GM12873 (cell line): ENCODE measurements around the gene IPO9.

ENCODE experiments used
- TF ChIP-seq, protein P1 (sequence below): IDR thresholded peaks from 2 replicates; pipeline ENCODE4 v1.5.1; 2012; ENCODE audit warnings: low read depth, mild to moderate bottlenecking, moderate library complexity, low read length, control low read depth; ENCODE audit not compliant: insufficient read depth; ENCODE audit errors: missing control alignments

IPO9 gene

DNA sequence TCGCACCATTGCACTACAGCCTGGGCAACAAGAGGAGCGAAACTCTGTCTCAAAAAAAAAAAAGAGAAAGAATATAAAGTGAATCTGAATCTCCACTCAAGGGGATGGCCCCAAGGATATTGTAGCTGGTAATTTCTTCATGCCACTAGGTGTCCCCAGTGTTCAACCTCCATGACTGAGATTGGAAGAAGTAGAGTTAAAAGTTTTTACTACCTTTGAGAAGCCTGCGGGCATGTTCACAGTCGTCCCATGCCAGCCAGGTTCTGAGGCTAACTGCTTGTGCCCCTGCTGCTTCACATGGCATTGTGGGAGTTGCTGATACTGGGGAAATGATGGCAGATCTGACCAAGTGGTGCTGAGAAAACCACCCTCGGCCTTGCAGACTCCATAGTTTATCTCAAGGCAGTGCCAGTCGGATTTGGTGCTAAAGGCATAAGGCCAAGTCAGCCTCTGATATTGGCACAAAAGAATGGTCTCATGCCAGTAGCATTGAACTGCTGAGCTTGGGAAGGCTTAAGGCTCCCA is 49.0 kb downstream of the IPO9 start:
- TF ChIP-seq, protein P1, sequence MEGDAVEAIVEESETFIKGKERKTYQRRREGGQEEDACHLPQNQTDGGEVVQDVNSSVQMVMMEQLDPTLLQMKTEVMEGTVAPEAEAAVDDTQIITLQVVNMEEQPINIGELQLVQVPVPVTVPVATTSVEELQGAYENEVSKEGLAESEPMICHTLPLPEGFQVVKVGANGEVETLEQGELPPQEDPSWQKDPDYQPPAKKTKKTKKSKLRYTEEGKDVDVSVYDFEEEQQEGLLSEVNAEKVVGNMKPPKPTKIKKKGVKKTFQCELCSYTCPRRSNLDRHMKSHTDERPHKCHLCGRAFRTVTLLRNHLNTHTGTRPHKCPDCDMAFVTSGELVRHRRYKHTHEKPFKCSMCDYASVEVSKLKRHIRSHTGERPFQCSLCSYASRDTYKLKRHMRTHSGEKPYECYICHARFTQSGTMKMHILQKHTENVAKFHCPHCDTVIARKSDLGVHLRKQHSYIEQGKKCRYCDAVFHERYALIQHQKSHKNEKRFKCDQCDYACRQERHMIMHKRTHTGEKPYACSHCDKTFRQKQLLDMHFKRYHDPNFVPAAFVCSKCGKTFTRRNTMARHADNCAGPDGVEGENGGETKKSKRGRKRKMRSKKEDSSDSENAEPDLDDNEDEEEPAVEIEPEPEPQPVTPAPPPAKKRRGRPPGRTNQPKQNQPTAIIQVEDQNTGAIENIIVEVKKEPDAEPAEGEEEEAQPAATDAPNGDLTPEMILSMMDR: peak; percentile 70

DNA sequence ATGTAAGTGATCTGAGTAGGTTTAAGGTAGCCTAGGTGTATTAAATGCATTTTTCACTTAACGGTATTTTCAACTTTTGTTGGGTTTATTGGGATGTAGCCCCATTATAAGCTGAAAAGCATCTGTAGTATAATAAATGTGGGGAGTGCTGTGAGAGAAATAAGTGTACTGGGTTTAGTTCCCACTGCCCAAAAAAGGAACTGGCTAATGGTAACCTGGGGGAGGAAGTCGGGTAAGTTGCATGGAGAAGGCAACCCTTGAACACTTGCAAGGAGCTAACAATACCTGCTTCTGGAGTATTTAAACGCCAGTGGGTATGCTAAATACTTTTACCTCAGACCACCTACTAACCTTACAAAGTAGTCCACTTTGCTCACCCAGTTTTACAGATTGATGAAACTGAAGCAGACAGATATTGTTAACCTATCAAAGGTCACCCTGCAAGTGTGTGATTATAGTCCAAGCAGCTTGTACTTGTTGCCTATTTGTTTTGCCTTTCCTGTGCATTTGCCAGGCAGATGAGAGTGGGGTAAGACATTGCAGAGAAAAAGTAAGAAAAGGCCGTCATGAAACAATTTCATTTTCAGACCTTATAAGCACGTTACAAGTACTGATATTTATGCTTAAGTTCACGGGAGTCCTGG is 52.1 kb downstream of the IPO9 start:
- TF ChIP-seq, protein P1: no peak

DNA sequence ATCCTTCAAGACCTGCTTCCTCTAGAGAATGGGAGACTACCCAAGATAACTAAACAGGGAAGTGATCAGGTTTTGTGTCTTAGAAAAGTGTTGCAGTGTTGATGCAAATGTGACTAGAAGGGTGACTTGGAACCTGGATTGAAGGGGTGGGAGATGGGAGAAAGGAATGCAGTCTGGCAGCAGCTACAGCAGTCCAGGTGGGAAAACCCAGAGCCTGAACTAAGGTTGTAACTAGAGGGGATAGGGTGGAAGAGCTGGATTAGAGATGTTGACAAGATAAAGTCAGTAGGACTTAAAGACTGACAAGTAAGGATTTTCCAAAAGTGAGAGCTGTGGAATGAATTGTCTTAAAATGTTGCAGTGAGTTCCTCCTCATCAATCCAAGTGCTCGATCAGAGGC is 52.7 kb downstream of the IPO9 start:
- TF ChIP-seq, protein P1: no peak

DNA sequence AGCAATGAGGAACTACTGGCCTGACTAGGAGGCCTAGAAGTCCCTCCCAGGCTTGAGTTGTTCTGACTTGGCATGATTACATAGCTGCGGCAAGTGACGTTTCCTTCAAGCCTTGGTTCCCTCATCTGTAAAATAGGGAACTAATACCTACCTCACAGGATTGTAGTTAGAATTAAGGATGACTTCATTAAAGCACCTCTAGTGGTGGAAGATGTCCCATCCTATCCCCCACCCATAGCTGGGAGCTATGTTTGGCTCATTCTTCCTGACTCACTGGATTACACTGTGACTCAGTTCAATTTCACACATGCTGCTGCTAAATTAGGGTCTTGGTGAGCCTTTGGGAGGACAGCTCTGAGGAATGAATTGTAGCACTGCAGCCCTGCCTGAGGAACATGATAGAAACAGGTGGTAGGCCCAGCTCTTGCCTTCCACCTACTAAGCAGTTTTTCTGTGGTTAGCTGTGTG is 53.7 kb downstream of the IPO9 start:
- TF ChIP-seq, protein P1: peak; percentile 38

DNA sequence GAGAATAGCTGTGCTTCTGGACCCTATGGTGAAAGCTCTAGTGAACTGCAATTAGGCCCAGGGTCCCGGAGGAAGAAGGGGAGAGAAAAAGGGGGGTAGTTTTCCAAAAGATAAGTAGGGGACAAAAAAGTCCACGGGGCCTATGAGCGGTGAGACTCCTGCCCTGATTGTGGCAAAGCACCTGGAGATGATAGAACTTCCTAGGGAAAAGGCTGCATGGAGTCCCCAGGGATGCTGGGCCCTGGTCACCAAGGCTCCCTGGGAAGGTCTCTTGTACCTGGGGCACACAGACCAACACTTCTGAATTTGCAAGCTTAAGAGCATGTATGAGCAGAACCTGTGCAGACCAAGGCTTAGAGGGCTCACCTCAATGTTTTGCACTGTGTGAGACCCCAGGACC is 54.3 kb downstream of the IPO9 start:
- TF ChIP-seq, protein P1: no peak

DNA sequence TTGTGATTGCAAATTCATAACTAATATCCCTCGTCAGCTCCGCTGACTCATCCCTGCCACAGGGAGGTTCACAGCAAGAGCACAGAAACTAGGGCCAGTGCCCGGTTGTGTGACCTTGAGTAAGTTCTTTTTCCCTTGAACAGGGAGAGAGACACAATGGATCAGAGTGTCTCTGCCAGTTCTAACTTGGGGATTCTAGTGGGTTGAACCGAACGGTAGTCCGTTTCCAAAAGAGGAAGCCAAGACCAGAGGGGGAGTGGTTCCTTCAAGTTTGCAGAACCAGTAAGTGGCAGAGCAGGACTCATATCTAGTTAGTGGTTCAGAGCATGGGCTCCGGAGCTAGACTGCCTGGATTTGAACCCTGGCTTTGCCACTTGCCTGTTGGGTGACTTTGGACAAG is 54.8 kb downstream of the IPO9 start:
- TF ChIP-seq, protein P1: no peak

DNA sequence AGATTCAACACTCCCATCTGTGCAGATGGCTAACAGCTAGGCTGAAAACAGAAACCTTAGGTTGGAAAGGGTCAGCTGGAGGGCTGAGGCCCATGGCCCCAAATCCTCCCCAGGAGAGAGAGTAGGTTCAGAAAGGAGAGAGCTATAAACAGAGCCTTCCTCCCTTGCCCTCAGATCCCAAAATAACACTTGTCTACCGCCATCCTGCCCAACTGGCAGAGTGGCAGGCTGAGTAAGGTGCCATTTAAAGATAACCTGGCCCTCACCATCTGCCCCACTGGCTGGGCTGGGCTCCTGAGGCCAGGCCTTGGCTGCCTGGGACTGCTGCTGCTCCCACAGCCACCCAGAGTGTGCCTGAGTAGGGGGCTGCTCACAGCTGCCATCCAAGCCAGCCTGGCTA is 55.5 kb downstream of the IPO9 start:
- TF ChIP-seq, protein P1: no peak
